NK-92 treated with Interleukin-12 subunit alpha and Interleukin-12 subunit beta, amount 100 ng/mL, for 24 hours (cell line): ENCODE data around the gene FAM181A.

ENCODE experiments used
- DNase-seq: peaks from one replicate; lab custom pipeline; 2025; lab: John Stamatoyannopoulos, UW

The FAM181A gene

DNA sequence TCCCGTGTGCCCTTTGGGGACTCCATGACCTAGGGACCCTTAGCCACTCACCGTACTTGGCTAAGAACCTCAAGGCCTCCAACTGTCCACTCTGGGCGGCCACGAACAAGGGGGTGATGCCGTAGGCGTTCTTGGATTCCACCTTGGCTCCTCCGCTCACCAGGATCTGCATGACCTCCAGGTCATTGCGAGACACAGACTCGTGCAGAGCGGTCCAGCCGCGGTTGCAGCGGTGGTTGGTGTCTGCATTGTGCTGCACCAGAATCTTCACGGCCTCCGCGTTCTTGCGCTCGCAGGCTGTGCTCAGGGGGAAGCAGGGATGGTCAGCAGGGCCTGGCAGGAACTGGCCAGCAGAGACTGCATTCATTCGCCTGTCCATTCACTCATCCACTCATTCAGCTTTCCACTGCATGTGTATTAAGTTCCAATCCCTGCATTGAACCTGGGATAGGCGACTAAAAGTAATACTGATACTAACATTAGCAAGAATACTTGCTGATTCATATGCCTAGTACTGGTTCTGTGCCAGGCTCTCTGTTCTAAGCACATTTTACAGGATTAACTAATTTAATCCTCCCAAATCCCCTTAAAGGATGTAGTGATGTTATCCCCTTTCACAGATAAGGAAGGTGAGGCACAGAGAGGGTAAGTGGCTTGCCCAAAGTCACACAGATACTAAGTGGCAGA is 23.9 kb downstream of the FAM181A start:
- no peak for DNase-seq

DNA sequence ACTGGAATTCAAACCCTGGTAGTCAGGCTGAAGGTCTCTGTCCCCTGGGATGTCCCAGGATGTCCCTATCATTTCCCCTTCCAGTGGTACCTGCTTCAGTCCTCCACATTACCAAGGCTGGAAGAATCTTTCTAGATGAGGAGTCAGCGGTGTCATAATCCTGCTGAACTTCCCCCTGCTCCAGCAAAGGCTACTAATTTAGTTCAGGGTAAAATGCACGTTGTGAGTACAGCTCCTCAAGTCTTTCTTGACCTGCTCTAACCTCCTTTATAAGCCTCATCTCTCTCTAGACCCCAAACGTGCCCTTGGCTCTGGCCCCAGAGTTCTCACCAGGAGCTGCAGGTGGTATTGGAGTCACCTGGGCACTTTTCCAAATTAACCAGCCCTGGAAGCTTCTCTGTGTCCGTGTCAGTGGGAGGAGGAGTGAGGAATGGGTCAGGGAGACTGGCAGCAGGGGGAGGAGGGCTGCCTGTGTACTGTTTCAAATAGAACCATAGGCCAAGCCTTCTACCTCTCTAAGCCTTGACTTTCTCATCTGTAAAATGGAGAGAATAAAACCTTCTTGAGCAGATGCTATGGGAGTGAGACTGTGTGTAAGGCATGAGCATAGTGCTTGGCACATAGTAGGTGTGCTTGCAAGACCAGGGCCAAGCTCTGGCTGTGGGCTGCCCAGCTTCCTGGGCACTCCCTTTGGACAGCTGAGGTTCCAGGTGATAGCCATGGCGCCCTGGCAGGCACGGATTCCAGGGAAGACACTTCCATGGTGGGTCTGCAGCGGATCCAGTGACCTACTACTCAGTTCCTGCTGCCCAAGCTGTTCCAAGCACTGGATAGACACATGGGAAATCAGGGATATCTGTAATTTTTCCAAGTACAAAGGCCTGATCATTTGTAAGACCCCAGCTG is 24.7 kb downstream of the FAM181A start:
- no peak for DNase-seq

DNA sequence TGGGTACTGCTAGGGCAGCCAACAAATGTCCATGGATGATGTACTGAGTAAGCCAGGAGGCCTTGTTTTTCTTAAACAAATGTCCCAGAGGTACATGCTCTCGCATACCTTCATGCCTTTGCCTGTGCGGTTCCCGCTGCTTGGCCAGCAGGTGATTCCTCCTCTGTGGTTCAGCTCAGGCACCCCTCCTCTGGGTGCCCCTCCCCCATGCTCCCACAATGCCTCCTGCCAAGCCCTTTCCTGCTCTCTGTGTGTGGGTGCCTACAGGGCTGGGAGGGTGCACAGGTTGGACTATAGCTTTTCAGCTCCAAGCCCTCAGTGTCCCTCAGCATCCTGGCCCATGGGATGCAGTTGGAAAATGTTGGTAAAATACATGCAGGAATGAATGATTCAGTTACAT is 25.7 kb downstream of the FAM181A start:
- no peak for DNase-seq

DNA sequence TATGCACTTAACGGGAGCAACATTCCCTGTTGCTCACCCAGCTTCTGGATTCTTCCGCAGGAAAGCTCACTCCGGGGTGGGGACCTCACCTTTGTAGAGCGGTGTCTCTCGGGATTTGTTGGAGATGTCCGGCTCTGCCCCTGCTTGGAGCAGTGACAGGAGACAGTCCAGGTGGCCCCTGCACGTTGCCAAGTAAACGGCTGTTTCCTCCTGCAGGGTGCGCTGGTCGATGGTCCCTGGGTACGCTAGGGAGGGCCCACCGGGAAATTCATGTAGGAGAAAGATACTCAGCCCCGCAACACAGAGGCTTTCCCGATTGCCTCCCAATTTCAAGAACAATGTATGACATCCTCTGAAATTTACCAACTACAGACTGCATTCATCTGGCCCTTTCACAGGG is 26.1 kb downstream of the FAM181A start:
- DNase-seq = no peak

DNA sequence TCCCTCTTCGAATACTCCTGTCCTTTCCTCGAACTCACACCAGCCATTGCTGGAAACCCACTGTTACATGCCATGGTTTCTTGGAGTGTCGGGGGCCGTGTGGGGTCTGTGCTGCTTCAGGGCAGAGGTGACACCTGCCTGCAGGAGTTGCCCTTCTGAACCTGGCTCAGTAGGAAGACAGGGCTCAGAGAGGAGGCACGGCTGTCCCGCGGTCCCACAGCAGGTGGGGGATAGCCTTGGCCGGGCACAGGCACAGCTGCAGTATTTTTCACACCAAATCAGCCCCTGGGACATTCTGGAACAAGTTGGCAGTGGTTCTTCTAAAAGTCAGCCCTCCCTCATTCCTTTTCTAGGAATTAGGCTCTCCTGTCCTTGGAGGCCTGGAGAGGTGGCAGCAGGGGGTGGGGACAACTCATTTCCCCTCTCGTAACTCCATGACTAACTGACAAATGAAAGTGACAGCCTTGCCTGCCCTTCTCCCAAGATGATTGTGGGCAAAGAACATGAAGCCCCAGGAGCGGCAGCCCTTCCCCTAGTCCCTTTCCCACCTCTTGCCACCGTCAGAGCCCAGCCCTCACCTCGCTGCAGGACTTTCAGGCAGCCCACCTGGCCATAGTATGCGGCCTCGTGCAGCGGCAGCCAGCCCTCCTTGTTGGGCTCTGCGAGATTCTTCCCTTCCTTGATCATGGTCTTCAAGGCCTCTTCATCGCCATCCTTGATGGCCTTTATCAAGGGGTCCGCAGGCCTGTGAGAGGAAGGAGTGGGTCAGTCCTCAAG is 26.8 kb downstream of the FAM181A start:
- DNase-seq = no peak

DNA sequence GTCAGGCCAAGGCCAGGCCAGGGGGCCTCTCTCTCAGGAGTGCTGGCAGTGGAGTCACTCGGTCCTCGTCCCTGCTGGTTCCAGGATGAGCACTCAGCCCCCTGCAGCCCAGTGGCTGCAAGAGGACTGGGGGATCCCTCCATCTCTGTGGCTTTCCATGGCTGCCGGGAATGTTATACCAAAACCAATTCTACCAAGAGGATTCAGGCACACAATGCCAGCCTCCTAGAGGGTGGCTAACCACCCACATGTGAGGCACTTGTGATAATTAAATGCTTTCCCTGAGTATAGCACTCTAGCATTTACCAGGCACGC is 27.3 kb downstream of the FAM181A start:
- DNase-seq = no peak

DNA sequence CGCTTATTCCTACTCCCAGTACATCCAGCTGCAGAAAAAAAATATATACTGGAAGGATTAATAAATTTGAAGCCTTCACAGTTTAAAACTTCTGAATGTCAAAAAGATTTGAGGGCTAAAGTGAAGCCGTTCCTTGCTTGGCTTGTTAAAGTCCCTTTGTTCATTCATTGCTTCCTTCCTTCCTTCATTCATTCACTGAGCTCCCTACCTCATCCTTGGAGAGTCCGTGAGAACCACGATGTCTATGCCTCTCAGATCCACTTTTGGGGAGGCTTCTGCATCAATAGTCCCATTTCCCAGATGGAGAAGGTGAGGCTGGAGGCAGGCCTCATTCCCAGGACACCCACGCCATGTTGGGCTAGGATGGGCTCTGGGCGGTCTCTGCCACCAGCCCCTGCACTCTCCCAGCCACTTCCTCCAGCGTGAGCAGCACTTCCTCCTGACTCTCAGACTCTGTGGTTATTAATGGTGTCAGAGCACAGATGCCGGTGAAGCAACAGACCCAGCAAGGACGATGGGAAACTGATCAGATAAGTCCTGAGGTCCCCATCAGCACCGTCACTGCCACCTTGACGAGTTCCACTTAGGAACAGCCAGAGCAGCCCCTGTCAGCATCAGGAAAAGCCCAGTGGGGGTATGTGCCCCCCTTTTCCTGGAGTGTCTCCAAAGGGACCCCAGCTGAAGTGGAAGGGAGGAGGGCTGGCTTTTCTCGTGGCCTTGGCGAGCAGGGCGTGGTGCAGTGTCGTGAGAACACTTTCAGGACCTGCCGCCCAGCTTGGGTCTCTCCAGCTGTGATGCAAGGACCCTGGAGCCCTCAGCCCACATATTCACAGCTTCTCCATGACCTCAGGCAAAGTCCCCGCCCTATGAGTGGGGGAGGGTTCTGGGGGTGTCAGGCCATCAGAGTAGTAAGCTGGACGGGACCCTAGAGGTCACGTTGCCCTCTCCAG is 28.0 kb downstream of the FAM181A start:
- DNase-seq = peak; percentile 83

DNA sequence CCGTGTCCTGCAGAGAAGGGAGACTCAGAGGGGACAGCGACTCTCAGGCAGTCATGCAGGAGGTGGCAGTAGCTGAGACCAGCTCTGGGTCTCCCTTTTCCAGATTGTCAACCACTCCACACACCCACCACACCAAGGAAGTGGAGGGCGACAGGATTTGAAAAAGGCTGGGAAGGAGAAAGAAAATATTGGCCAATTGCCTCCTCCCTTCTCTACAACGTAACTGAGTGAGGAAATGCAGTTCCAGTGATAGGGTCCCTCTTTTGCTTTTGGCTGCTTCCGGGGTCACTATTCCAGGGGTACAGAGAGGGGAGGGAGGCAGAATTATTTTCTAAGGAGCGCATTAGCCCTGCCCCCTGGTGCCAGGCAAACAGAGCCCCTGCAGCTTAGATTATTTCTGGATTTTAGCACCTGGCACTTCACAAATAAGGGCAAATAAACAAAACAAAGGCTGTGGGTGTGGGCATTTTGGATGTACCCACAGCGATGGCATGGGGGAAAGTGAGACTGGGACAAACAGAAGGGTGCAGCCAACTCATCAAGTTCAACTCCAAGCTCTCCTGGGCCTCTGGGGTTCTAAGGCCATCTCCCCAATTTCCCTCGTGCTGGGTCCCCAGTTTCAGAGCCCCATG is 28.8 kb downstream of the FAM181A start:
- no peak for DNase-seq

DNA sequence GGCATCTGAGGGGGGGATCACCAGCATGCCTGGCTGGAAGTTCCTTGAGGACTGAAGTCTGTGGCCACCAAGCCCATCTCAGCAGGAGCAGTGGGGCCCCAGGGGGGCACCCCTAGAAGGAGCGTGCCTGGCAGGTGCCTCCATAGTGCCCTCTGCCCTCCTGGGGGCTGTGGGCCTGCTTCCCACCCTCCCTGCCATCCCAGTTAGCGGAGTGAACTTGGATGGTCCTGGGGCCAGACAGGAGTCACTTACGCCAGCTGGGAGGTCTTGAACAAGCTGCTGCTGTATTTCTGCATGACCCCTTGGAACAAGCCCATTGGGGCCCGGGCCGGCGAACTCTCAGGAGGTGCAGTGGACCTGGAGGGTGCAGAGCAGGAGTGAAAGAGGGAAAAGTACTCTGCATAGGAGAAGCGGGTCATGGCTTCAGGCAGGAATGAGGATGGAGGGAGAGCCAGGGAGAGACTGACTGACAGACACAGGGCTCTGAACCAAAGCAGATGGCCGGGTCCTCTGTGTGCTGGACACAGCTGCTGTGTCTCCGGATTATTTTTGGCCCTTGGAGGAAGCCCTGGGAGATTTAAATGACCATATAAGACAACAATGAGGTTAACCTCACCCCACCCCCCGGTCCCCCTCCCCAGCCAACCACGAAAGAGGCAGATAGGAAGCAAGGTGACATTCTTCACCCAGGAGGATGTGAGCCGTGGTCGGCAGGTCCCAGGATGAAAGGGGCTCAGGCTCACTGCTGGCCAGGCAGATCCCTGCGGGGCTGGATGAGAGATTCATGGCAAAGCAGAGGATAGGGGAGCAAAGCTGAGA is 29.6 kb downstream of the FAM181A start:
- peak; percentile 46 for DNase-seq

DNA sequence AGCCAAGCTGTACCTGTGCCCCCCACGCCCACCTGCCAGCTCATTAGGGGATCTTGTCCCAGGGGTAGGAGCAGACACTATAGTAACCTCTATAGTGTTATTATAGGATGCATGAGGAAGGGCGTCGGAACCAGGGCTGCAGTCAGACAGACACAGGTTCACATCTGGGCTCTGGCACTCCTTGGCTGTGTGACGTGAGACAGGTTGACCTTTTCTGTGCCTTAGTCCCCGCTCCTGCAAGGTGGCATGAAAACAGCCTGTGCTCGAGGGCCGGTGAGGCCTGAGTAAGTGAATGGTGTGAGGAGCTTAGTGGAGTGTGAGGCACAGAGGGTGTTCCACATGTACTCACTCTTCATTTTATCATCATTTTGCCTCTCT is 30.2 kb downstream of the FAM181A start:
- peak; percentile 56 for DNase-seq

DNA sequence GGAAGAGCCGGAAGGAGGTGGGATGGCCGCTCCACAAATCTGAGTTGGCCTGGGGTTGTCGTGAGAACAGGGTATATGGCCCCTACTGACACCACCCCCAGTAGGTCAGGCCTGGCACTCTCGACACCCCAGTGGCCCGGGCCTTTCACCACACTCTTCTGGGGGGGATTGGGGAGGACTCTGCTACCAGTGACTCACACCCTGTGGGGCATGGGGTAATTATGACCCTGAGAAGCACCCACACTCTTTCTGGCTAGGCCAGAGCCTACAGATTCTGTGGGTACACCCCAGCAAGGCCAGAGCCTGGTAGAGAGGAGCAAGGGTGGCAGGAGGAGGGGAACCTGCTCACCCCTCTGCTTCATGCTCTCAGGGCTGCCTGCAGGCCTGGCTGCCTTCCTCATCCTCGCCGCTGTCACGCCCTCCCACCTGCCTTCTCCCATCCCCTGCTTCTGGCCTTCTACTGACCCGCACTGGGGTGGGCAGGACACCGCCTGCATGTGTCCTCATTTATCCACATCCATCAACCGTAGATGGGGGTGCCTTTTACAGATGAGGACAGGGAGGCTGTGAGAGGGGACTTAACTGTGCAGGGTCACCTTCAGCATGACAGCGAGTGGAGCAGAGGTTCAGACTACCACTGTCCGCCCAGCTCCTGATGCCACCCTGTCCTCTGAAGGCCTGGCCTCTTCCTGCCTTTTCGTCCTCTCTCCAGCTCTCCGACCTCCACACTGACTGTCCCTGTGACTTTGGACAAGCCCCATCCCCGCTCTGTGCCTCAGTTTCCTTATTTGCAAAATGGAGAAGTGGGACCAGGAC is 30.8 kb downstream of the FAM181A start:
- peak; percentile 72 for DNase-seq

DNA sequence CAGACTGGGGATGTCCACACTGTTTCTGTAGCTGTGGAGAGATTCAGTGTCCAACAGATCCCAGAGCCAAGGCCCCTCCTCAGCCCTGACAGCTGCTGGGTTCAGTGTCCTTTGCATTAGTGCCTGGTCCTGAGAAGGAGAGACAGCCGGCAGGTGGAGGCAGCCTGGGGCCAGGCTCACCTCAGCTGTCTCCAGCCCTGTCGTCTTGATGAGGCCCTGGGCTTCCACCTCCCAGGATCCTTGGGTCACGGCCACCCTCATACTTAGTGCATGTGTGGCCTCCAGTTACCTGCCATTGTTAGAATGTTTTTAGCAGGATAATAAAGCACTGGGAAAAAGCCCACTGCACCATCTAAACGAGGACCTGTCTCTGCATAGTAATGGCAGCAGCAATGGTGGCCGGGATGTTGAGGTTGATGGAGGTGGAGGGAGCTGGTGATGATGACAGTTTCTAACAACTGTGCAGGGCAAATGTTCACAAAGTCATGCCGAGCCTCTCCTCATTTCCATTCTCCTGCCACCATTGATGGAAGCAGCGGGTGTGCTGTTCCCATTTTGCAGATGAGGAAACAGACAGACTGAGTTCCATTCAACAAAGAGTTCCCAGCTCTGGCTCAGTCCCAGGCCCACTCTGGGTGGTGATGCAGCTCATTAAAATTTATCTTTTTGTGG is 31.6 kb downstream of the FAM181A start:
- no peak for DNase-seq

DNA sequence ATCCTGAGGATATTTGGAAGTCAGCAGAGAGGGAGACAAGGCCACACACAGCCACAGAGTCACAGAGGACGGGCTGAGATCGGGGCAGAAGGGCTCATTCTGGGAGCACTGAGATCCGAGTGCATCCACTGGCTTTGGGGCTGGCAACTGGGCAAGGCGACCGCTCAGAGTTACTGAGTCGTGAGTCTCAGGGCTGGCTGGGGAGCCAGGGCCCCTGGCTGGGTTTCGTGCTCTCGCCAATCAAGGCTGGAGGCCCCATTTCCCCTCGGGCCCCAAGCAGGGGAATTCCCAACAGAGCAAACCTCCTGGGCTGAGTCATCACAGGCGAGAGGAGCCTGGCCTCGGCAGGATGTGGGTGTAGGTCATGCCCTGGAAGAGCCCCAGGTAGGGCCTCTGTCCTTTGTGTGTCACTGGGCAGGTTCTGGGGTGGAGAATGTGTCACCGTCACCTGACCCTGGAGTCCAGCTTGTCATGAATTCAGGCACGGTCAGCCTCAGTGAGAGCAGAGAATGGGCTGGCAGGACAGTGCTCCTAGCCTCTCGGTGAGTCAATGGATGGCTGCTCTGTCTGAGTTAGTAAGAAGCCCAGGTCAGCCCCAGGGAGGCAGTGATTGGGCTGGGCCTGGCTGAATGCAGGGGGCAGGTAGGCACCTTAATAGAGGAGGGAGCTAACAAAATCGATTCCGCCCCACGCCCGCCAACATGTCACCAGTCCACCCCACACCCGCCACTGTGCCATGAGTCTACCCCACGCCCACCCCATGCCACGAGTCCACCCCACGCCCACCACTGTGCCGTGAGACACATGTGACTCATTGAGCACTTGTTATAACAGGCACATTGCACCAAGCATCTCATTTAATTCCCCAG is 32.3 kb downstream of the FAM181A start:
- DNase-seq = peak; percentile 98

DNA sequence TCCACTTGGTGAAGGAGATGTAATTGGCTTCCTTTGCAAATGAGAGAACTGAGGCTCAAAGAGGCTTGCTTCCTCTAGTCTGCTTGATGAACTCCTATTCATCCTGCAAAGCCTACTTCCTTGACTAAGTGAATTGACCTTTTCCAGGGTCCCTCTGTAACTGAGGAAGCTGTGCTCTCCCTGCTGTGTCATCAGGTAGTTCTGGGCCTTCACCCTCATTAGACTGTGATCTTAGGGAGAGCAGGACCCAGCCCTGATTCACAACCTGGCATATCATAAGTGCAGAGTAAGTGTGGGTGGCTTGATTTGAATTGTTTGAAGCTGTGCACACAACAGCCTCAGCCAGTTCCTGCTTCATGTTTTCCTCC is 32.9 kb downstream of the FAM181A start:
- no peak for DNase-seq

DNA sequence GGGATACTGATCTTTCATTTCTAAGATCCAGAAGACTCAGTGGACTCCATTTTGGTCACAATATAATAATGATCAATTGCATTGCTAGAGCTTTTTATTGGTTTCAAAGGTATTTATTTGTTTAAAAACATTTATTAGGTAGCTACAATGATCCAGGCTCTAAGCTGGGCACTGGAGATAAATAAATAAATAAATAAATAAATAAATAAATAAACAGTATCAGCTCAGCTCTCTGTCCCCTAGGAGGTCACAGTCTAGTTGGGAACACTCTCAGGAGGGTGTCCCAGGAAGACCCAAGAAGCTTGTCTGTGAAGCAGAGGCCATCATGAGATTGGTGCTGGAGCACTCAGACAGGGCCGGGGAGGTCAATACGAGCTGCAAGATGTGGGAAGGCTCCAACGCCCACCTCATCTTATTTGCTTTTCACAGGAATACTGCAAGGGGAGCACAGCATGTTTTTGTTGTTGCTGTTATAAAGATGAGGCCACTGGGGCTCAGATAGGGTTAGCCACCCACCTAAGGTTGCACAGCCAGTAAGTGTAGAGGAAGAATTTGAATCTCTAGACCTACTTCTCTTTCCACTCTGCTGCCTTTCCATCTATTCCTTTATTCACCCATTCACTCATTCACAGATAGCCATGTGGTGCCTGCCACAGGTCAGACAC is 33.8 kb downstream of the FAM181A start:
- DNase-seq = no peak

DNA sequence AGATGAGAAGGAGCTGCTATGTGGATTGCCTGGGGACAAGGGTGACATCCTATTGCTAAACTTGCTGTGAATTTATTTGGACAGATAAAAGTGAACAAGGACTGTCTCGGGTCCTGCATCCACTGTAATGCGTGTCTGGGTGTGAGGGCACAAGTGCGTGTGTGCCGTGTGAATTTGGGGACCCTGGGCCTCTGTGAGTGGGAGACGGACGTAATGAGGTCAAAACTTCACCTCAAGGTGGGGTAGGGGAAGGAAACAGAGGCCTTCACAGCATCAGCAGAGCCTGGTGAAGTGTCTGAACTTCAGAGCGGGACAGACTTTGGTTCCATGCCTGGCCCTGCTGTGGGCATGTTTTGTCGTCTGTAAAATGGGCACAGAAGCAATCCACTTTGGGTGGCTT is 34.5 kb downstream of the FAM181A start:
- DNase-seq = no peak
